Spleen (tissue), 7 donors: Measurements from ENCODE around the gene ADCK1.

Experiments
- POLR2A ChIP-seq, 3 donors: fragments of 450-650 bp; IDR thresholded peaks; one replicate each; pipeline ENCODE4 v1.5.1; 2017; ENCODE audit warnings: antibody characterized with exemption in 3 of 3, mild to moderate bottlenecking in 1 of 3
- POLR2AphosphoS5 ChIP-seq, 3 donors: sonication (generic); formaldehyde crosslinking; IDR thresholded peaks; one replicate each; pipeline ENCODE4 v1.5.1; 2017; ENCODE audit warnings: antibody characterized with exemption in 3 of 3
- TF ChIP-seq, protein P1 (sequence below), 11 experiments: fragments of 200-600 bp in 7 of 11; fragments of 450-650 bp in 4 of 11; sonication (generic) in 4 of 11; IDR thresholded peaks in 8 of 11; conservative IDR thresholded peaks in 3 of 11; 1 replicate in 7 of 11; 2 replicates in 4 of 11; pipeline versions ENCODE4 v1.4.0 to v1.8.0; 2016 to 2021; ENCODE audit warnings: antibody characterized with exemption in 11 of 11, inconsistent platforms in 4 of 11, mild to moderate bottlenecking in 1 of 11
- donor health status: DM: no; HTN: no; CAD: no; lungs with moderate emphysema.
- donor health status: DM: no; HTN: no; CAD: no.
- donor health status: DM: no; HTN: no; CAD: no.

DNA sequence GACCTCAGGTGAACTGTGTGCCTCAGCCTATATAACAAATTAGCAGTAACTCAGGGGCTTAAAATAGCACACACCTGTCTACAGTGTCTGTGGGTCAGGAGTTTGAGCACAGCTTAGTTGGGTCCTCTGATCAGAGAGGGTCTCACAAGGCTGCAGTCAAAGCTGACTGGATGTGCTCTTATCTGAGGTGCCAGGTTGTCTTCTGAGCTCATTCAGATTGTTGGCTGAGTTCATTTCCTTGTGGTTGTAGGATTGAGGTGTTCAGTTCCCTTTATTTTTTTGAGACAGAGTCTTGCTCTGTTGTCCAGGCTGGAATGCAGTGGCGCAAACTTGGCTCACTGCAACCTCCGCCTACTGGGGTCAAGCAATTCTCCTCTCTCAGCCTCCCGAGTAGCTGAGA lies 164.7 kb downstream of the ADCK1 start:
- no peak for TF ChIP-seq POLR2AphosphoS5 (IDR thresholded peaks at IDR 0.05)
- no peak for TF ChIP-seq POLR2A (IDR thresholded peaks at IDR 0.05)
- TF ChIP-seq, protein P1, sequence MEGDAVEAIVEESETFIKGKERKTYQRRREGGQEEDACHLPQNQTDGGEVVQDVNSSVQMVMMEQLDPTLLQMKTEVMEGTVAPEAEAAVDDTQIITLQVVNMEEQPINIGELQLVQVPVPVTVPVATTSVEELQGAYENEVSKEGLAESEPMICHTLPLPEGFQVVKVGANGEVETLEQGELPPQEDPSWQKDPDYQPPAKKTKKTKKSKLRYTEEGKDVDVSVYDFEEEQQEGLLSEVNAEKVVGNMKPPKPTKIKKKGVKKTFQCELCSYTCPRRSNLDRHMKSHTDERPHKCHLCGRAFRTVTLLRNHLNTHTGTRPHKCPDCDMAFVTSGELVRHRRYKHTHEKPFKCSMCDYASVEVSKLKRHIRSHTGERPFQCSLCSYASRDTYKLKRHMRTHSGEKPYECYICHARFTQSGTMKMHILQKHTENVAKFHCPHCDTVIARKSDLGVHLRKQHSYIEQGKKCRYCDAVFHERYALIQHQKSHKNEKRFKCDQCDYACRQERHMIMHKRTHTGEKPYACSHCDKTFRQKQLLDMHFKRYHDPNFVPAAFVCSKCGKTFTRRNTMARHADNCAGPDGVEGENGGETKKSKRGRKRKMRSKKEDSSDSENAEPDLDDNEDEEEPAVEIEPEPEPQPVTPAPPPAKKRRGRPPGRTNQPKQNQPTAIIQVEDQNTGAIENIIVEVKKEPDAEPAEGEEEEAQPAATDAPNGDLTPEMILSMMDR (IDR thresholded peaks at IDR 0.05 in 8 of 11, conservative IDR thresholded peaks at IDR 0.05 in 3 of 11), result no peak
